HepG2 (cell line): ENCODE measurements around the gene RRBP1. TPM values are rescaled to one million over a fixed set of nuclear protein-coding genes. Genes with fewer than 3 reads are reported as not detected.

Experiments
- ARID5B ChIP-seq: IDR thresholded peaks from 2 replicates; pipeline ENCODE4 v1.4.0; 2020; ENCODE audit warnings: mild to moderate bottlenecking, missing genetic modification reagents
- CSRNP1 ChIP-seq: sonication (generic); formaldehyde crosslinking; IDR thresholded peaks from 2 replicates; pipeline ENCODE4 v1.8.1; 2023; ENCODE audit warnings: mild to moderate bottlenecking, missing genetic modification reagents
- EP300 ChIP-seq, 3 experiments: sonication (generic) in 1 of 3; formaldehyde crosslinking in 1 of 3; IDR thresholded peaks; 2 replicates each; pipeline versions ENCODE4 v1.5.1 to v1.6.1; 2011 to 2020; ENCODE audit warnings: low read depth in 2 of 3, low read length in 2 of 3, borderline replicate concordance in 1 of 3, improper control_type of control experiment in 1 of 3, mild to moderate bottlenecking in 1 of 3, missing genetic modification reagents in 1 of 3, moderate library complexity in 1 of 3
- FOXK1 ChIP-seq: sonication (generic); formaldehyde crosslinking; IDR thresholded peaks from 2 replicates; pipeline ENCODE4 v1.4.0; 2020; ENCODE audit warnings: low read depth, missing genetic modification reagents, borderline replicate concordance
- HOXA3 ChIP-seq: sonication (generic); formaldehyde crosslinking; IDR thresholded peaks from 2 replicates; pipeline ENCODE4 v1.5.0; 2020; ENCODE audit warnings: missing genetic modification reagents
- MIER2 ChIP-seq: IDR thresholded peaks from 2 replicates; pipeline ENCODE4 v1.6.1; 2016; ENCODE audit warnings: missing biosample characterization, missing genetic modification reagents
- MLXIP ChIP-seq: sonication (generic); formaldehyde crosslinking; IDR thresholded peaks from 2 replicates; pipeline ENCODE4 v1.9.0; 2021; ENCODE audit warnings: missing genetic modification reagents, borderline replicate concordance
- MYC ChIP-seq: sonication (generic); formaldehyde crosslinking; IDR thresholded peaks from 2 replicates; pipeline ENCODE4 v1.9.0; 2021; ENCODE audit warnings: missing genetic modification reagents, borderline replicate concordance
- NFYB ChIP-seq: sonication (generic); formaldehyde crosslinking; IDR thresholded peaks from 2 replicates; pipeline ENCODE4 v1.4.0; 2020; ENCODE audit warnings: missing genetic modification reagents
- PRDM10 ChIP-seq: sonication (generic); formaldehyde crosslinking; IDR thresholded peaks from 2 replicates; pipeline ENCODE4 v1.4.0; 2020; ENCODE audit warnings: low read depth, missing genetic modification reagents
- ZBTB2 ChIP-seq: sonication (generic); formaldehyde crosslinking; IDR thresholded peaks from 2 replicates; pipeline ENCODE4 v1.8.0; 2022; ENCODE audit warnings: low read depth, missing genetic modification reagents
- ZBTB20 ChIP-seq: sonication (generic); formaldehyde crosslinking; IDR thresholded peaks from 2 replicates; pipeline ENCODE4 v1.8.1; 2023; ENCODE audit warnings: missing genetic modification reagents, low read depth, mild to moderate bottlenecking, borderline replicate concordance
- ZNF205 ChIP-seq: IDR thresholded peaks from 2 replicates; pipeline ENCODE4 v1.6.1; 2018; ENCODE audit warnings: missing biosample characterization, missing genetic modification reagents
- ZNF569 ChIP-seq: sonication (generic); formaldehyde crosslinking; IDR thresholded peaks from 2 replicates; pipeline ENCODE4 v1.5.0; 2020; ENCODE audit warnings: mild to moderate bottlenecking, missing genetic modification reagents, moderate library complexity, borderline replicate concordance
- polyA plus RNA-seq, 8 experiments: library from polyadenylated mRNA; depleted of rRNA in 3 of 8; stranded (reverse) in 7 of 8; unstranded in 1 of 8; fragments of >200 nt; fragmentation: Illumina TruSeq in 4 of 8; extraction: Trizol in 4 of 8; gene quantifications; 2 replicates each; pipeline versions ENCODE4 v1.2.1 to v1.2.3, GENCODE V29; 2011 to 2016; ENCODE audit warnings: low read depth in 4 of 8, missing spikeins in 1 of 8, mixed read lengths in 1 of 8; ENCODE audit not compliant: insufficient read depth in 1 of 8
- total RNA-seq, 5 experiments: library from RNA; depleted of rRNA; stranded (reverse); fragments of >200 nt; fragmentation: Illumina TruSeq; extraction: Trizol; gene quantifications; 2 replicates each; pipeline ENCODE4 v1.2.3, GENCODE V29; 2016; ENCODE audit warnings: low read depth in 1 of 5

RRBP1 gene
- total and polyA plus RNA-seq, 2 of the 13 experiments (the other 11 are each of a cell fraction or from before 2014, with no cell fraction given): 150 to 222 TPM

GRCh38 chr20:17605131-17605660 is 76.8 kb downstream of the RRBP1 start (continued):
- TF ChIP-seq PRDM10 (CRISPR knock-in tag) (0 out of 2 replicates have a peak, but pooled peaks have one; percentile 53), ZBTB20 (CRISPR knock-in tag) (0 out of 2 replicates have a peak, but pooled peaks have one; percentile 53), MLXIP (CRISPR knock-in tag) (no peak), MIER2 (0 out of 2 replicates have a peak, but pooled peaks have one; percentile 18), NFYB (CRISPR knock-in tag) (no peak), ARID5B (CRISPR knock-in tag) (peak; percentile 93), ZBTB2 (CRISPR knock-in tag) (no peak), HOXA3 (CRISPR knock-in tag) (peak; percentile 71), EP300 (IDR thresholded peaks at IDR 0.05; ENCODE audit: low read depth in 2 of 2, low read length in 2 of 2) (peak in 1 of 2 experiments; percentile 71; a peak in 1 of 4 replicates), EP300 (CRISPR knock-in tag; IDR thresholded peaks at IDR 0.05; ENCODE audit: borderline replicate concordance) (no peak), MYC (CRISPR knock-in tag) (no peak), FOXK1 (peak; percentile 80; the same call in 1 of the 2 replicates), ZNF569 (no peak), ZNF205 (CRISPR knock-in tag) (peak; percentile 45; the same call in 1 of the 2 replicates), CSRNP1 (CRISPR knock-in tag) (no peak)
